ENCODE measurements around the gene CAMTA2. TPM values are rescaled to one million over a fixed set of nuclear protein-coding genes. Genes with fewer than 3 reads are reported as not detected.

Gene CAMTA2
- polyA plus RNA-seq, 5 donors = 25.4 to 40.9 (median 32.4) TPM

- no peak for DNase-seq
Measured at GRCh38 chr17:5003214-5003867, 15.9 kb upstream of the CAMTA2 start.

- DNase-seq = no peak
Measured at GRCh38 chr17:5002121-5002788, 14.8 kb upstream of the CAMTA2 start.

GRCh38 chr17:5000237-5000639 lies 12.8 kb upstream of the CAMTA2 start:
- DNase-seq = no peak

DNA sequence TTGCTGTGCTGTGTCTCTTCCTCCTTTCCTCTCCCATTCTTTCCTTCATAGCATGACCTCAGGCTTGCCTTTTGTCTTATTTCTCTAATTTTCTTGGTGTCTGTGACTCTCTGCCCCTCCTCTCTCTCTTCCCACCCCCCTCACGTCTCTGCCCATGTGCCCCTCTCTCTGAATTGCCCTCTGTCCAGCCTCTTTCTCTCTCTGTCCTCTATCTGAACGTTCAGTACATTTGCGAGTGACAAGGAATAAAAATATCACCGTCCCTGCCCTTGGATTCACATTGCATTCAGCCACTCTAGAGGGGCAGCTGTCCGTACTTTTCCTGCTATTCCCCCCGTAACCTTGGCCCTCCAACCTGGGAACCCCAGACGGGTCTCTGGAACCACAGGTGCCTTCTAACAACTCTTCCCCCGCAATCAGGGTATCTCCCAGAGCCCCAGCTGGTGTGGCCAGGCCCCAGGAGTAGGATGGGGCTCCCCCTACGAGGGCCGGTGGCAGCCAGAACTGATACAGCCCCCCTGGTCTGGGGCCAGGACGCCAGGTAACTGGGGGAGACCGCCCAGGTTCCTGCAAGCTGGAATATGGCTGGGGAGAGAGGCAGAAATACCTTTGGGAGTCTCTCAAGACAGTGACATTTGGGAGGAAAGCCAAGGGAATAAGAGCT lies 12.1 kb upstream of the CAMTA2 start:
- DNase-seq = no peak

DNA sequence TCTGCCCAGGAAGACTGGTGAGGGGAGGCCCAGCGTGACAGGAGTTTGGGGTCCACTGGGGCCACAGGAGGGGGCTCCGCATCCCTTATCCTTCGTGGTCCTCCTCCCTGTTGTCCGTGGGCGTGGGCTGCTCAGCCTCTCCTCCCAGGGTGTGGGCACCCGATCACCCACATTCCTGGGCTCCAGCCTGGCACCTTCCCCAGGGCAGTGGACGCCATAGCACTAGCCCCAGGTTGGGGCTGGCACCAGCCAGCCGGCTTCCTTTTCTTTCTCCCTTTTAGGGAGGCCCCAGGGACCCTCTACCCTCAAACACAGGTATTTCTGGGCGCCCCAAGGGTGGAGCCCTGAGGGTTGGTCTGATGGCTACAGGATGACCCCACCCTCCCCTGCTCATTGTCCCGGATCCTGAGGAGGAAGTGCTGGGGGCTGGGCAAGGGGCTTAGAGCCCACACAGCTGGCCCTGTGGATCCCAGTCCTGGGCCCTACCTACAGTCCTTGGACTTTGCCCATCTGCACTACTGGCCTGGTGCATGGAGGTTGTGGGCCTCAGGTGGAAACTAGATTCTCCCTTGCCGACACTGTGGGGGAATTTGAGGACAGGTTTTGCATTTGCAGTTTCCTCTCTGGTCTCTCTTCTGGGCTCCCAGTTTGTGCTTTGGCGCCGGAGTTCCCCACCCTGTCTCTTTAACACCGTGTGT lies 11.4 kb upstream of the CAMTA2 start:
- peak in 1 of 2 donors; percentile 8 for DNase-seq

- DNase-seq = peak in 1 of 2 donors; percentile 38
Measured at GRCh38 chr17:4998027-4998731, 10.7 kb upstream of the CAMTA2 start.

DNA sequence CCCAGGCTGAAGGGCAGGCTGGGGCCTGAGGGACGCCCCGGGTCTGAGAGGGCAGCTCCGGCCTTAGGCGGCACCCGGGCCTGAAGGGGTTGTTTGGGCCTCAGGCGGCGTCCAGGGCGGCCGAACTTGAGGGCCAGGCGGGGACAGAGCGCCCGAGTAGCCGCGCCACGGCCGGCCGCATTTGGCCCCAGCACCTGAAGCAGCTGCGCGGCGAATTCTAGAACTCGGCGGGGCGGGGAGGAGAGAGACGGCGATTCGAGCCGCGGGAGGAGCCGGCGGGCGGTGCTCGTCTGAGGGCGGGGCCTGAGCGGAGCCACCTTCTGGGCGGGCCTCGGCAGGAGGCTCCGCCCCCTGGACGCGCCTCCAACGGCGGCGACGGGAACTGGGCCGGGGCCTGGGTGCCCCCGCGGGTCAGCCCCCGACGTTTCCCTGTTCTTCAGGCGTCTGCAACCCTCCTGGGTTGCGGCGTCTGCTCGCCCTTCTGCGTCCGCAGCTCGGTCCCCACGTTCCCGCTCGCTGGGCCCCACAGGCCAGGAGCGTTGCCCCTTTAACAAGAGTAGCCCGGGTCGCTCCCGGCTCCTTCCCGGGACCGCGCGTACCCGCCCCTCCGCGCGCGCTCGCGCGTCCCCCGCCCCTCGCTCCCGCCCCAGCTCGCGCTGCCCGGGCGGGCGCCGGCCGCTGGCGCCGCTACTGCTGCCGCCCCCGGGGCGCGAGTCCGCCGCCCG lies 10.0 kb upstream of the CAMTA2 start, which contains the start of the genes INCA1 and KIF1C:
INCA1 (minus strand) TSS at position 221 of the 725 bp plus-strand sequence. CDS start 3,085 bp downstream, outside the sequence.
KIF1C (plus strand) TSS at position 649 of the 725 bp plus-strand sequence. CDS start 2,297 bp downstream, outside the sequence.
- DNase-seq = peak; percentile 94 to 96

- DNase-seq = no peak
Measured at GRCh38 chr17:4994081-4994595, 6.7 kb upstream of the CAMTA2 start.

DNA sequence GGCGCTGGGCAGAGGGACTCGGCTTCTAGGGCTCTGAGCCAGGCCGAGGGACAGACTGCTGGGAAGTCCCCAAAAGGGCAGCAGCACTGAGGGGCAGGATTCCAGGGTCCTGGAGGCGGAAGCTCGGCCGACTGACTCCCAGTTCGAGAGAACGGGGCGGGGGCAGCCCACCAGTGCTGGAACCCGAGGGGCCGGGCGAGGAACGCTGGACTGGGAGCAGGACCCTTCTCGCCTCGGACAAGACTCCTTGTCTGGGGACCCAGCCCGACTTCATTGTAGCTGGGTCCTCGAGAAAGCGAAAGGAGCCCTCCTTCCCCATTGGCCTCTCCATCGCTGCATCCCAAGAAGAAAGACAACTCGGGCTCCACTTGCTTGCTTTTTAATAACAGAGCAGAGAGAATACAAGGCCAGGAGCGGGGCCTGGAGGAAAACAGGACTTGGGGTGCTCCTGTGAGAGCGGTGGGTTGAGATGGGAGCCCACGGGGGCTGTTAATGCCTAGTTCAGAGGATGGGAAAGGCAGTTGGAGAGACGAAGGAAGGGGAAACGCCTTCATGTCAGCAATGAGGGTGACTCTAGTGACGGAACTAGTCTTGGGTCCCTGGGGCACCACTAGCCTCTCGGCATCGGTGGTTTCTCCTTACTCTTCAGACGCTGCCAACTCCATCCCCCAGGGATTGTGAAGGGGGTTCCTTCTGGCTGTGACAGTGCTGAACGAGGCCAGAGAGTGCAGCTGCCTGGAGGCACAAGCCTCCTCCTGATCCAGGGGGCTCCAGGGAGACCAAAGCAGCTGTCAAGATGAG lies 492 bp upstream of the CAMTA2 start:
- DNase-seq = no peak

GRCh38 chr17:4986403-4986802 lies 1.1 kb downstream of the CAMTA2 start:
- no peak for DNase-seq

- DNase-seq = no peak
Measured at GRCh38 chr17:4982305-4982704, 5.2 kb downstream of the CAMTA2 start.

- DNase-seq = peak in 1 of 2 donors; percentile 60
Measured at GRCh38 chr17:4980644-4981216, 6.7 kb downstream of the CAMTA2 start.

DNA sequence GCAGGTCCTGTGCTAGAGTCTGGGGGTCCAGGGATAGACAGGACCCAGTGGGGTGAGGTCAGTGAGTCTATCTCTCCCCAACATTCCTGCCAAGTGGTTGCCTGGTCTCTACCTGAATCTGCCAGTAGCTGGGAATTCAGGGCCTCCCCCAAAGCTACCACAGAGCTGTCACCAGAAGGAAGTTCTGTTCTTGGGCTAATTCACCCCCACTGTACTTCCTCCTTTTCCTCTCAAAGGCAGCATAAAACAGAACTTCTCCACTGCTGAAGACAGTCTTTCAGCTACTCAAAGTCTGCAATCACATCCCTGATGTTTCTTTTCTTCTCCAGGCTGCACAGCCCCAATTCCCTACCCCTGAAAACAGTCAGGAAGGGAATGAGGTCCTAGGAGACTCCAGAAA lies 8.7 kb downstream of the CAMTA2 start:
- DNase-seq = no peak

- DNase-seq = no peak
Measured at GRCh38 chr17:4974115-4974670, 13.3 kb downstream of the CAMTA2 start.

DNA sequence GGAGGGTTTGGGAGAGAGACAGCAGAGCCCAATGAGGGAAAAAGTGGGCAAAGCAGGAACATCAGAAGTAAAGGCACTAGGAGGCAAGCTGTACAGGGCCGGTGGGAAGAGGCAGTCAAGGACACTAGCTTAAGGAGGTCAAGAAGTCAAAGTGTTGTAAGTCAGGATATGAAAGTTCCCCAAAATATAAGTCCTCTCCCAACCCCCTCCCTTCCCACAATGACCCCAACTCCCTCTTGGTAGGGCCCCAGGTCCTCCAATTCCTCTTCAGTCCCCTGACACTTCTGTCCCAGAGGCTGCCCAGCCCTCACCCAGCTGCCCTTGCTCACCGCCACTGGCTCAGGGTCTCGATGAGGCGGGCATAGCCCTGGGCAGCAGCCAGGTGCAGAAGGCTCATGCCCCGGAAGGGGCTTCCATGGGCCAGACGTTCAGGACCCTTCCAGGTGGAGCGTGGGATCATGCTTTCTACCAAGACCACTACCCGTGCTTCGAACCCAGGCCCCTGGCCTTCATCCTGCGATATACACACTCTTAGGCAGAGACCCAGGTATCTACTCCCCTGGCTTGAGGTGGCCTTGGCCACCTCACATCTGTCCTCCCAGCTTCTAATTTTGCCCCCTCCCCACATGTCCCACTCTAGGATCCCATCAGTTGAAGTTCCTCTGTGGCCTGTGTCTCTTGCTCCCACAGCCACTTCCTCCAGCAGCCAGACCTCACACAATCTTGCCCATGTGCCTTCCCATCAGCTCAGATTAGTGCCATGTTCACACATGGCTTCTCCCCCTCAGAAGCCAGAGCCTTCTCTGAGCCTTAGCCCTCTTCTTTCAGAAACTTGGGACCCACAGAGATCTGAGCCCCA lies 14.0 kb downstream of the CAMTA2 start:
- DNase-seq = no peak

- no peak for DNase-seq
Measured at GRCh38 chr17:4972752-4973151, 14.7 kb downstream of the CAMTA2 start.

DNA sequence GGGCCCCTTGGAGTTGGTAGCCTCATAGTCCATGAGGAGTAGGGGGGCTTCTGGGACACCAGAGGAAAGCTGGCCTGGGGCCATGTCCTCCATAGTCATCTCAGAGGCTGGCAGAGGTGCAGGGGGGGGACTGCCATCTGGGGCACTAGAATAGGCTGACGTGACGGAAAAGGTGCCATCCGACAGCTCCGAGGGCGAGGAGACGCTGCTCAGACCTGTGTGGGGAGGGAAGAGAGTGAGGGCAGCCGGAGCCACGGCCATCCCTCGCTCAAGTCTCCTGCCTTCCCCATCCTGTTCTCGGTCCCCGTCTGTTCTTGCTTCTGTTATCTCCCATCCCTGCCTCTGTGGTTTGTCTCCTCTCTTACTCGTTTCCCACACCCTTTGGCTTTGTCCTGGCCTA lies 15.2 kb downstream of the CAMTA2 start:
- DNase-seq = no peak

DNA sequence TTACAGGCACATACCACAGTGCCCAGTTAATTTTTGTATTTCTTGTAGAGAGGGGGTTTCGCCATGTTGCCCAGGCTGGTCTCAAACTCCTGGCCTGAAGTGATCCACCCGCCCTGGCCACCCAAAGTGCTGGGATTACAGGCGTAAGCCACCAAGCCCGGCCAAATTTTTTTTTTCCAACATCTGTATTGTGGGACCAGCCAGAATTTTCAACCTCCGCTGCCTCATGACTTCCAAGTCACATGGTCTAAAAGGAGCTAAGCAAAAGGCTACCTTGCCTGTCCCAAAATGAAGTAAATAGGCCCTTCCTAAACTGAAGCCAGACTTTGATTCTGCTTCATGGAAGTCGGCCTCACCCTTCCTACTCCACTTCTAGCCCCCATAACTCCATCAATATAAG lies 15.6 kb downstream of the CAMTA2 start:
- no peak for DNase-seq

All from right lung (tissue), 5 donors.